ENCODE measurements around the gene NMD3.

DNA sequence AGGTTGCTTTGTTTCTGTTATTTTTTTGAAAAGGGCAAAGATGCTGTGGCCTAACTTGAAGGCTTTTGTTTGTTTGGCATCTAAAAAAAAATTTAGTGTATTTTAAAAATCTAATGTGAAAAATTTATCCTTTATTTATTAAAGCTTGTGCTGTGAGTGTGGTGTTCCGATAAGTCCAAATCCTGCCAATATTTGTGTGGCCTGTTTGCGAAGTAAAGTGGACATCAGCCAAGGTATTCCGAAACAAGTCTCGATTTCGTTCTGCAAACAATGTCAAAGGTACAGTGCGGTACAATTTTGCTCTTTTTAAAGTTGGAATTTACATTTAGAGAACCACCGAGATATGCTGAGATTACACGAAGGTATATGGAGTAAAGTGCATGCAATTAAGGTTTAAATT is 3.7 kb downstream of the NMD3 start:
- no peak for TF ChIP-seq CTCF (IDR thresholded peaks at IDR 0.05; ENCODE audit: low read length)
- TF ChIP-seq EZH2 (IDR thresholded peaks at IDR 0.05; ENCODE audit: borderline replicate concordance, low read length) = no peak
